ENCODE results near the gene FLT3.

- no peak for TF ChIP-seq CTCF (IDR thresholded peaks at IDR 0.05; ENCODE audit: insufficient read depth, low read length, poor library complexity, severe bottlenecking)
- TF ChIP-seq EZH2phosphoT487 (conservative IDR thresholded peaks at IDR 0.05; ENCODE audit: low read length), result no peak
Observed at GRCh38 chr13:28012383-28012782, 88.0 kb downstream of the FLT3 start.
